ENCODE results near the gene DBF4B. TPM values are rescaled to one million over a fixed set of nuclear protein-coding genes. Genes with fewer than 3 reads are reported as not detected.

Gene DBF4B
- total and polyA plus RNA-seq, 4 donors = 0.44 to 4.5 (median 1.0) TPM

DNA sequence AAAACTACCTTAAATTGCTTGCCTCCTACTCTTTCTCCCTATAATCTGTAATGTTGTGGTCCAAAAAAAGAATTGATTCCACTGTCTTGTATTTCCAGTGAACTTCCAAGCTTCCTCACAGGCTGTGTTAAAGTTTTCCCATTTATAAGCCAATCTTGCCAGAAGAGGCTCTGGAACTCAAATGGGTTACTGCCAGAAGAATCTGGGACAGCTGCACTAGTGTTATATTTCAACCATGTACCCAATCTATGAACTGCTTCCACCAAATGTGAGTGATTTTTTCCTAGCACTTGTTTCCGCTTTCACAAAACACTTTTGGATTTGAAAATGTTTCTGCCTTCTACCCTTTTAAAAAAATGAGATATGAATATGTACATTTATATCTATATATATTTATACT lies 20.7 kb upstream of the DBF4B start (continued):
- TF ChIP-seq FOXA1 (IDR thresholded peaks at IDR 0.05) (no peak), TAF1 (conservative IDR thresholded peaks at IDR 0.05) (no peak), FOXA2 (IDR thresholded peaks at IDR 0.05) (no peak)
- TF ChIP-seq, protein P1, sequence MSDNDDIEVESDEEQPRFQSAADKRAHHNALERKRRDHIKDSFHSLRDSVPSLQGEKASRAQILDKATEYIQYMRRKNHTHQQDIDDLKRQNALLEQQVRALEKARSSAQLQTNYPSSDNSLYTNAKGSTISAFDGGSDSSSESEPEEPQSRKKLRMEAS (IDR thresholded peaks at IDR 0.05) = no peak

DNA sequence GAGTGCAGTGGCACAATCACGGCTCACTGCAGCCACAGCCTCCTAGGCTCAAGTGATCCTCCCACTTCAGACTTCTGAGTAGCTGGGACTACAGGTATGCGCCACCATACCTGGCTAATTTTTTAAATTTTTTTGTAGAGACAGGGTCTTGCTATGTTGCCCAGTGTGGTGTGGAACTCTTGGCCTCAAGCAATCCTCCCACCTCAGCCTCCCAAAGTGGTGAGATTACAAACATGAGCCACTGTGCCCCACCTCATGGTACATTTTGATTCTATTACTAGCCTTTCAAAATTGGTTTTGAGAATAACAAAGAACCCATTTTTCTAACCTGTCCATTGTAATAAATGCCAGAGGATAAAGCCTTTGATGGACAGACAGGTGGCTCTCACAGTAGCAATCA lies 20.3 kb upstream of the DBF4B start:
- H3K9ac ChIP-seq (ENCODE audit: low read depth in 1 of 2, low read length in 2 of 2) = no peak overlapping the region
- no peak for DNase-seq (ENCODE audit: low spot score)
- H3K4me1 ChIP-seq (ENCODE audit: control insufficient read depth in 4 of 4, insufficient read depth in 4 of 4, low read length in 3 of 4) = peaks cover 3 to 25% (median 20%) of the 10 kb centered on the region in 4 donors
- no peak overlapping the region for H3K4me3 ChIP-seq (ENCODE audit: low read depth in 1 of 3, low read length in 3 of 3)
- WGBS = 98% methylated on average over 2 of the region's 2 CpGs
- H3K27ac ChIP-seq (ENCODE audit: low read depth in 1 of 2, low read length in 2 of 2) = no peak overlapping the region
- H3K9me3 ChIP-seq (ENCODE audit: control insufficient read depth in 4 of 4, low read length in 3 of 4) = no peaks in the 10 kb centered on the region
- H3K27me3 ChIP-seq (ENCODE audit: control insufficient read depth in 4 of 4, insufficient read depth in 4 of 4, low read length in 3 of 4) = no peaks in the 10 kb centered on the region
- TF ChIP-seq EGR1 (IDR thresholded peaks at IDR 0.05; ENCODE audit: low read depth in 2 of 2) (no peak), RAD21 (IDR thresholded peaks at IDR 0.05) (no peak), FOXA1 (IDR thresholded peaks at IDR 0.05) (no peak), GABPA (IDR thresholded peaks at IDR 0.05 in 1 of 2, conservative IDR thresholded peaks at IDR 0.05 in 1 of 2) (no peak), RXRA (IDR thresholded peaks at IDR 0.05) (no peak), HNF4A (conservative IDR thresholded peaks at IDR 0.05) (no peak), TAF1 (conservative IDR thresholded peaks at IDR 0.05) (no peak), ZBTB33 (IDR thresholded peaks at IDR 0.05) (no peak), CTCF (IDR thresholded peaks at IDR 0.05; ENCODE audit: low read depth, low read length, missing input control) (no peak), HNF4G (IDR thresholded peaks at IDR 0.05) (no peak), FOXA2 (IDR thresholded peaks at IDR 0.05) (no peak), YY1 (IDR thresholded peaks at IDR 0.05) (no peak), NR2F2 (IDR thresholded peaks at IDR 0.05) (no peak)
- TF ChIP-seq, protein P2, sequence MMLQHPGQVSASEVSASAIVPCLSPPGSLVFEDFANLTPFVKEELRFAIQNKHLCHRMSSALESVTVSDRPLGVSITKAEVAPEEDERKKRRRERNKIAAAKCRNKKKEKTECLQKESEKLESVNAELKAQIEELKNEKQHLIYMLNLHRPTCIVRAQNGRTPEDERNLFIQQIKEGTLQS (IDR thresholded peaks at IDR 0.05) = no peak
- TF ChIP-seq, protein P3, sequence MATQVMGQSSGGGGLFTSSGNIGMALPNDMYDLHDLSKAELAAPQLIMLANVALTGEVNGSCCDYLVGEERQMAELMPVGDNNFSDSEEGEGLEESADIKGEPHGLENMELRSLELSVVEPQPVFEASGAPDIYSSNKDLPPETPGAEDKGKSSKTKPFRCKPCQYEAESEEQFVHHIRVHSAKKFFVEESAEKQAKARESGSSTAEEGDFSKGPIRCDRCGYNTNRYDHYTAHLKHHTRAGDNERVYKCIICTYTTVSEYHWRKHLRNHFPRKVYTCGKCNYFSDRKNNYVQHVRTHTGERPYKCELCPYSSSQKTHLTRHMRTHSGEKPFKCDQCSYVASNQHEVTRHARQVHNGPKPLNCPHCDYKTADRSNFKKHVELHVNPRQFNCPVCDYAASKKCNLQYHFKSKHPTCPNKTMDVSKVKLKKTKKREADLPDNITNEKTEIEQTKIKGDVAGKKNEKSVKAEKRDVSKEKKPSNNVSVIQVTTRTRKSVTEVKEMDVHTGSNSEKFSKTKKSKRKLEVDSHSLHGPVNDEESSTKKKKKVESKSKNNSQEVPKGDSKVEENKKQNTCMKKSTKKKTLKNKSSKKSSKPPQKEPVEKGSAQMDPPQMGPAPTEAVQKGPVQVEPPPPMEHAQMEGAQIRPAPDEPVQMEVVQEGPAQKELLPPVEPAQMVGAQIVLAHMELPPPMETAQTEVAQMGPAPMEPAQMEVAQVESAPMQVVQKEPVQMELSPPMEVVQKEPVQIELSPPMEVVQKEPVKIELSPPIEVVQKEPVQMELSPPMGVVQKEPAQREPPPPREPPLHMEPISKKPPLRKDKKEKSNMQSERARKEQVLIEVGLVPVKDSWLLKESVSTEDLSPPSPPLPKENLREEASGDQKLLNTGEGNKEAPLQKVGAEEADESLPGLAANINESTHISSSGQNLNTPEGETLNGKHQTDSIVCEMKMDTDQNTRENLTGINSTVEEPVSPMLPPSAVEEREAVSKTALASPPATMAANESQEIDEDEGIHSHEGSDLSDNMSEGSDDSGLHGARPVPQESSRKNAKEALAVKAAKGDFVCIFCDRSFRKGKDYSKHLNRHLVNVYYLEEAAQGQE (IDR thresholded peaks at IDR 0.05) = no peak
- TF ChIP-seq, protein P1 (IDR thresholded peaks at IDR 0.05) = no peak
- H3K36me3 ChIP-seq (ENCODE audit: control insufficient read depth in 4 of 4, insufficient read depth in 3 of 4, low read depth in 1 of 4, low read length in 3 of 4) = peaks cover 0 to 8% (median 7%) of the 10 kb centered on the region in 4 donors

Data from liver (tissue), 9 donors.